ENCODE measurements around the gene ITPA. TPM values are rescaled to one million over a fixed set of nuclear protein-coding genes. Genes with fewer than 3 reads are reported as not detected.

ITPA gene
- total RNA-seq, 3 donors from 2014 or later (not counting 1 experiment from before 2014, with no cell fraction given): 49.6 to 53.2 (median 50.2) TPM

DNA sequence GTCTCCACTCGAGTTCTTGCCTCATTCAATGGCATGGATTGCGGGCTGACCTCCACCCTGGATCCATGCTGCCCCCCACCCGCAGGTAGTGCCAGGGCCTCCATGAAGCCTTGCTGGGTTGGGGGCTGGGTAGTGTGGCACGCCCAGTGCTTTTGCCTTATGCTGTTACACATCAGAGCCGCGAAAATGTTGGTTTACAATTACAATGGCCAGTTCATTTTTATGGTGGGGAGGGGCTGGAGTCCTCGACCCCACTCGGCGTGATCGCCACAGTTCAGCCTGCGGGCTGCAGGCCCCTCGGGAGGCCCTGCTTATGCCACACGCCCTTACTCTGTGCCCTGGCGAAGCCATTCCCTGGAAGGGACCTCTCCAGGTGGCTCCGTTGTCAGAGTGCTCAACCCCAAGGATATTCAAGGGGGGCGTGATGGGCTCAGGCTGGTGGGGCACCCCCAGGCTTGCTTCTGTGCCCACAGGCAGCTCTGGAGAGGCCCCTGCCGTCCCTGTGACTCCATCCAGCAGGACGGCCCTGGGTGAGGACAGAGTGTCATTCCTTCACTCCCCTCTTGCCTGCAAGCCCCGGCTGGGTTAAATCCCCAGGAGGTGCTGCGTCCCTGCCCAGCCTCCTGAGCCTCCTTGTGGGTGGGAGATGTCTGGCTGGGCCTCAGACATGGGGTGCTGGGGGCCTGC, 14.8 kb downstream of the ITPA start:
- no peak overlapping the region for H3K27ac ChIP-seq (ENCODE audit: low read length)
- Mint-ChIP-seq H3K4me3 (no peak overlapping the region), H3K4me1 (no peaks in the 10 kb centered on the region), H3K27me3 (ENCODE audit: low read depth in 2 of 2) (no peaks in the 10 kb centered on the region), H3K9me3 (no peaks in the 10 kb centered on the region), H3K36me3 (peaks cover 9% of the 10 kb centered on the region), H3K27ac (no peak overlapping the region)
- ATAC-seq (no peak), DNase-seq (no peak)
- H3K4me1 ChIP-seq (ENCODE audit: control insufficient read depth, insufficient read depth, low read length): peaks cover 15% of the 10 kb centered on the region
- H3K27me3 ChIP-seq (ENCODE audit: control insufficient read depth, insufficient read depth, low read length): no peaks in the 10 kb centered on the region
- H3K4me3 ChIP-seq (ENCODE audit: low read length): no peak overlapping the region
- intact Hi-C loops (cut with micrococcal nuclease): no loop called here
- TF ChIP-seq, protein P1, sequence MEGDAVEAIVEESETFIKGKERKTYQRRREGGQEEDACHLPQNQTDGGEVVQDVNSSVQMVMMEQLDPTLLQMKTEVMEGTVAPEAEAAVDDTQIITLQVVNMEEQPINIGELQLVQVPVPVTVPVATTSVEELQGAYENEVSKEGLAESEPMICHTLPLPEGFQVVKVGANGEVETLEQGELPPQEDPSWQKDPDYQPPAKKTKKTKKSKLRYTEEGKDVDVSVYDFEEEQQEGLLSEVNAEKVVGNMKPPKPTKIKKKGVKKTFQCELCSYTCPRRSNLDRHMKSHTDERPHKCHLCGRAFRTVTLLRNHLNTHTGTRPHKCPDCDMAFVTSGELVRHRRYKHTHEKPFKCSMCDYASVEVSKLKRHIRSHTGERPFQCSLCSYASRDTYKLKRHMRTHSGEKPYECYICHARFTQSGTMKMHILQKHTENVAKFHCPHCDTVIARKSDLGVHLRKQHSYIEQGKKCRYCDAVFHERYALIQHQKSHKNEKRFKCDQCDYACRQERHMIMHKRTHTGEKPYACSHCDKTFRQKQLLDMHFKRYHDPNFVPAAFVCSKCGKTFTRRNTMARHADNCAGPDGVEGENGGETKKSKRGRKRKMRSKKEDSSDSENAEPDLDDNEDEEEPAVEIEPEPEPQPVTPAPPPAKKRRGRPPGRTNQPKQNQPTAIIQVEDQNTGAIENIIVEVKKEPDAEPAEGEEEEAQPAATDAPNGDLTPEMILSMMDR (IDR thresholded peaks at IDR 0.05): no peak
- peaks cover 17% of the 10 kb centered on the region for H3K36me3 ChIP-seq (ENCODE audit: control insufficient read depth, insufficient read depth, low read length)
- H3K9me3 ChIP-seq (ENCODE audit: control insufficient read depth, insufficient read depth, low read length): no peaks in the 10 kb centered on the region
- 93% methylated on average over 20 of the region's 20 CpGs for WGBS (ENCODE audit: insufficient coverage)

DNA sequence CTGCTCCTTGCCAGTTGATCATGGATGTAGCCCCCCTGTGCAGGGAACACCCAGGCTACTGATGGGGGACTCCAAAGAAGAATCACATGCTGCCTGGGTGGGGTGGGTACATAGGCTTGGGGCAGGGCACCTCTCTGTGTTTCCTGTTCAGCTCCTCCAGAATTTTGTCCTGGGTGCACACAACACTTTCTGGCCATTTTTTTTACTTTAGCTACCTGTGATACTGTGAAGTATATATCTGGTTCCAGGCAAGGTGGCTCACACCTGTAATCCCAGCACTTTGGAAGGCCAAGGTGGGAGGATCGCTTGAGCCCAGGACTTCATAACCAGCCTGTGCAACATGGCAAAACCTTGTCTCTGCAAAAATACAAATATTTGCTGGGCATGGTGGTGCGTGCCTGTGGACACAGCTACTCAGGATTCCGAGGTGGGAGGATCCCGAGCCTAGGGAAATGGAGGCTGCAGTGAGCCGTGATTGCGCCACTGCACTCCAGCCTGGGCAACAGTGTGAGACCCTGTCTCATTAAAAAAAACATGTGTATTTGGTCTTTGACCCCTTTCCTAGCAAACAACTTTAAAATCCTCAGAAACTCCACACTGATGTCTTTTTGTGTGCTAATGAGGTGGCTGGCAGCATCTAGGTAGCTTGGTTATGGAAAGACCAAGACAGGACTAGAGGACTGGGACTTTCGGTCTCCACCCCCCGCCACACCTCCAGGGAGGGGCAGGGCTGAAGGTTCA, 15.6 kb downstream of the ITPA start:
- H3K4me3 Mint-ChIP-seq: no peak overlapping the region
- no peak overlapping the region for H3K27ac Mint-ChIP-seq
- intact Hi-C loops (cut with micrococcal nuclease): no loop called here
- Histone ChIP-seq H3K4me3 (ENCODE audit: low read length) (no peak overlapping the region), H3K4me1 (ENCODE audit: control insufficient read depth, insufficient read depth, low read length) (peaks cover 15% of the 10 kb centered on the region), H3K36me3 (ENCODE audit: control insufficient read depth, insufficient read depth, low read length) (peaks cover 17% of the 10 kb centered on the region), H3K27me3 (ENCODE audit: control insufficient read depth, insufficient read depth, low read length) (no peaks in the 10 kb centered on the region), H3K27ac (ENCODE audit: low read length) (no peak overlapping the region), H3K9me3 (ENCODE audit: control insufficient read depth, insufficient read depth, low read length) (no peaks in the 10 kb centered on the region)
- DNase-seq: no peak
- WGBS (ENCODE audit: insufficient coverage): 97% methylated on average over 8 of the region's 8 CpGs
- H3K36me3 Mint-ChIP-seq: peaks cover 9% of the 10 kb centered on the region
- ATAC-seq: no peak
- TF ChIP-seq, protein P1 (IDR thresholded peaks at IDR 0.05): no peak
- no peaks in the 10 kb centered on the region for H3K4me1 Mint-ChIP-seq
- H3K27me3 Mint-ChIP-seq (ENCODE audit: low read depth in 2 of 2): no peaks in the 10 kb centered on the region
- no peaks in the 10 kb centered on the region for H3K9me3 Mint-ChIP-seq

DNA sequence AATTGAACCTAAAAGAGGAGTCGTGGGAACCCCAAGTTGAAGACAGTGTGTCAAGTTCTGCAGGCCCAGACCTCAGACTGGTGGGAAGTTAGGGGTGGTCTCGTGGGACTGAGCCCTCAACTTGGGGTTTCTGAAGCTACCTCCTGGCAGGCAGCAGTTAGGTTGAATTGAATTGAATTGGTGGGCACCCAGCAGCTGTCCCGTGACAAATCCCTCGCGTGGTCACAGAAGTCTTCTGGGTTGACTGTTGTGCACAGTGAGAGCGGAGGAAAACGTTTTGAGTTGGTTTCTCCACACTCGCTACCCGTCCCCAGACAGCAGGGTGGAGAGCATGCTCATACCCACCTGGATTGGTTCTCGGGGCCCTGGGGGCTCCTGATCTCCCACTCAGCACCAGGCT, 16.8 kb downstream of the ITPA start:
- intact Hi-C loops (cut with micrococcal nuclease): no loop called here
- 80% methylated on average over 10 of the region's 10 CpGs for WGBS (ENCODE audit: insufficient coverage)
- ATAC-seq (no peak), DNase-seq (no peak)
- no peaks in the 10 kb centered on the region for H3K27me3 ChIP-seq (ENCODE audit: control insufficient read depth, insufficient read depth, low read length)
- no peak overlapping the region for H3K27ac ChIP-seq (ENCODE audit: low read length)
- H3K27ac Mint-ChIP-seq: no peak overlapping the region
- peaks cover 15% of the 10 kb centered on the region for H3K4me1 ChIP-seq (ENCODE audit: control insufficient read depth, insufficient read depth, low read length)
- peaks cover 4% of the 10 kb centered on the region for H3K36me3 Mint-ChIP-seq
- H3K4me3 Mint-ChIP-seq: no peak overlapping the region
- H3K27me3 Mint-ChIP-seq (ENCODE audit: low read depth in 2 of 2): no peaks in the 10 kb centered on the region
- no peaks in the 10 kb centered on the region for H3K9me3 ChIP-seq (ENCODE audit: control insufficient read depth, insufficient read depth, low read length)
- no peak overlapping the region for H3K4me3 ChIP-seq (ENCODE audit: low read length)
- peaks cover 8% of the 10 kb centered on the region for H3K36me3 ChIP-seq (ENCODE audit: control insufficient read depth, insufficient read depth, low read length)
- no peaks in the 10 kb centered on the region for H3K9me3 Mint-ChIP-seq
- TF ChIP-seq, protein P1 (IDR thresholded peaks at IDR 0.05): no peak
- H3K4me1 Mint-ChIP-seq: no peaks in the 10 kb centered on the region
